ENCODE results near the gene MFGE8.

MFGE8 gene

DNA sequence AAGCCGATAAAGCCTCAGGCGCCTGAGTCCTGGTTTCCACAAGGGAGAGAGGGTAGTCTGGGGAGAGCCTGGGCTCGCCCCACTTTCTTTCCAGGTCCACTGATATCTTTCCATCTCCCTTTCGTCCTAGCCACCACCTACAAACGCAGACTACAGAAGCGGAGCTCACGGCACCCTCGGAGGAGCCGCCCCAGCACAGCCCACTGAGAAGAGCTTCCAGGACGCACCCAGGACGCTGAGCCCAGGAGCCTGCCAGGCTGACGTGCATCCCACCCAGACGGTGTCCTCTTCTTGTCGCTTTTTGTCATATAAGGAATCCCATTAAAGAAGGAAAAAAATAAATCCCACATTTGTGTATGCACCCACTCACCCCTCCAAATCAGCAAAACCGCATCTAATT is 38.9 kb downstream of the MFGE8 start:
- TF ChIP-seq Cebpa-rat (IDR thresholded peaks at IDR 0.05), result no peak
- no peak overlapping the region for H3K9ac ChIP-seq
- H3K4me1 ChIP-seq, result peaks cover 0 to 20% (median 15%) of the 10 kb centered on the region in 10 experiments; a peak in 12 of 20 replicates
- H3K4me3 ChIP-seq, result no peak overlapping the region
- H4K20me1 ChIP-seq, result peaks cover 0 to 6% (median 0%) of the 10 kb centered on the region in 11 experiments; a peak in 3 of 22 replicates
- no peaks in the 10 kb centered on the region for H3K9me3 ChIP-seq (replicated peaks in 1 of 11)
- H3K36me3 ChIP-seq, result no peaks in the 10 kb centered on the region
- no peak overlapping the region for H3K27ac ChIP-seq
- no peak overlapping the region for H3K4me2 ChIP-seq
- H3K27me3 ChIP-seq, result no peaks in the 10 kb centered on the region

DNA sequence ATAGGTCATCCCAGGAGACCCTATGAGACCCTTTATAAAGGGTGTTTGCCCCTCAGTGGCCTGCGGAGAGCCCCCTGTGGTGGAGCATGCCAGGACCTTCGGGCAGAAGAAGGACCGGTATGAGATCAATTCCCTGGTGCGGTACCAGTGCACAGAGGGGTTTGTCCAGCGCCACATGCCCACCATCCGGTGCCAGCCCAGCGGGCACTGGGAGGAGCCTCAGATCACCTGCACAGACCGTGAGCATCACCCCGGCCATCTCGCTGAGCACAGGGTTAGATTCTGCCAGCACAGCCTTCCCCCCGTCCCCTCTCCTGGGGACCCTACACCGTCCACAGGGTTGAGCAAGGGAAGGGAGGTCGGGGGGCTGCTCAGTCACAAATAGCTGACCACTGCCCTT is 39.4 kb downstream of the MFGE8 start:
- Histone ChIP-seq H3K9ac (no peak overlapping the region), H4K20me1 (peaks cover 0 to 6% (median 0%) of the 10 kb centered on the region in 11 experiments; a peak in 3 of 22 replicates), H3K9me3 (replicated peaks in 1 of 11) (no peaks in the 10 kb centered on the region), H3K4me3 (no peak overlapping the region), H3K27me3 (no peaks in the 10 kb centered on the region), H3K4me2 (no peak overlapping the region), H3K27ac (no peak overlapping the region), H3K4me1 (peaks cover 0 to 15% (median 10%) of the 10 kb centered on the region in 10 experiments; a peak in 12 of 20 replicates), H3K36me3 (no peaks in the 10 kb centered on the region)
- no peak for TF ChIP-seq Cebpa-rat (IDR thresholded peaks at IDR 0.05)

GRCh38 chr15:88872706-88873105 is 40.5 kb downstream of the MFGE8 start:
- no peaks in the 10 kb centered on the region for H3K27me3 ChIP-seq
- no peaks in the 10 kb centered on the region for H3K9me3 ChIP-seq (replicated peaks in 1 of 11)
- no peaks in the 10 kb centered on the region for H3K36me3 ChIP-seq
- H3K27ac ChIP-seq, result no peak overlapping the region
- H3K4me3 ChIP-seq, result no peak overlapping the region
- H3K9ac ChIP-seq, result no peak overlapping the region
- TF ChIP-seq Cebpa-rat (IDR thresholded peaks at IDR 0.05), result no peak
- H4K20me1 ChIP-seq, result no peaks in the 10 kb centered on the region; a peak in 1 of 22 replicates
- H3K4me2 ChIP-seq, result no peak overlapping the region
- H3K4me1 ChIP-seq, result peaks cover 0 to 9% (median 5%) of the 10 kb centered on the region in 10 experiments; a peak in 9 of 20 replicates

- no peak overlapping the region for H3K4me2 ChIP-seq
- peaks cover 0 to 4% (median 0%) of the 10 kb centered on the region in 10 experiments; a peak in 3 of 20 replicates for H3K4me1 ChIP-seq
- H3K36me3 ChIP-seq, result no peaks in the 10 kb centered on the region
- H3K27me3 ChIP-seq, result no peaks in the 10 kb centered on the region
- H4K20me1 ChIP-seq, result no peaks in the 10 kb centered on the region; a peak in 1 of 22 replicates
- no peak for TF ChIP-seq Cebpa-rat (IDR thresholded peaks at IDR 0.05)
- no peak overlapping the region for H3K9ac ChIP-seq
- no peaks in the 10 kb centered on the region for H3K9me3 ChIP-seq (replicated peaks in 1 of 11)
- H3K27ac ChIP-seq, result no peak overlapping the region
- no peak overlapping the region for H3K4me3 ChIP-seq
Observed at GRCh38 chr15:88872106-88872505, 41.1 kb downstream of the MFGE8 start.

GRCh38 chr15:88871313-88871712 is 41.9 kb downstream of the MFGE8 start:
- H3K9me3 ChIP-seq (replicated peaks in 1 of 11), result no peaks in the 10 kb centered on the region
- no peaks in the 10 kb centered on the region for H3K27me3 ChIP-seq
- no peak overlapping the region for H3K4me2 ChIP-seq
- no peak overlapping the region for H3K9ac ChIP-seq
- no peak overlapping the region for H3K4me3 ChIP-seq
- no peaks in the 10 kb centered on the region; a peak in 1 of 22 replicates for H4K20me1 ChIP-seq
- H3K27ac ChIP-seq, result no peak overlapping the region
- peaks cover 0 to 4% (median 0%) of the 10 kb centered on the region in 10 experiments; a peak in 1 of 20 replicates for H3K4me1 ChIP-seq
- no peaks in the 10 kb centered on the region for H3K36me3 ChIP-seq
- TF ChIP-seq Cebpa-rat (IDR thresholded peaks at IDR 0.05), result no peak

- no peak overlapping the region for H3K4me3 ChIP-seq
- H3K4me1 ChIP-seq, result peaks cover 0 to 15% (median 8%) of the 10 kb centered on the region in 10 experiments; a peak in 12 of 20 replicates
- TF ChIP-seq Cebpa-rat (IDR thresholded peaks at IDR 0.05), result no peak
- H3K27me3 ChIP-seq, result no peaks in the 10 kb centered on the region
- H3K9me3 ChIP-seq (replicated peaks in 1 of 11), result no peaks in the 10 kb centered on the region
- no peak overlapping the region for H3K9ac ChIP-seq
- H4K20me1 ChIP-seq, result no peaks in the 10 kb centered on the region; a peak in 1 of 22 replicates
- no peak overlapping the region for H3K27ac ChIP-seq
- H3K4me2 ChIP-seq, result no peak overlapping the region
- no peaks in the 10 kb centered on the region for H3K36me3 ChIP-seq
Observed at GRCh38 chr15:88866295-88866881, 46.8 kb downstream of the MFGE8 start.

GRCh38 chr15:88865498-88866099 is 47.6 kb downstream of the MFGE8 start:
- no peaks in the 10 kb centered on the region for H4K20me1 ChIP-seq
- no peak overlapping the region for H3K9ac ChIP-seq
- H3K27me3 ChIP-seq, result no peaks in the 10 kb centered on the region
- peaks cover 0 to 15% (median 8%) of the 10 kb centered on the region in 10 experiments; a peak in 12 of 20 replicates for H3K4me1 ChIP-seq
- H3K36me3 ChIP-seq, result no peaks in the 10 kb centered on the region
- TF ChIP-seq Cebpa-rat (IDR thresholded peaks at IDR 0.05), result no peak
- H3K4me3 ChIP-seq, result no peak overlapping the region
- no peak overlapping the region for H3K27ac ChIP-seq
- H3K9me3 ChIP-seq (replicated peaks in 1 of 11), result no peaks in the 10 kb centered on the region
- H3K4me2 ChIP-seq, result no peak overlapping the region

- no peak for TF ChIP-seq Cebpa-rat (IDR thresholded peaks at IDR 0.05)
- no peaks in the 10 kb centered on the region for H3K9me3 ChIP-seq (replicated peaks in 1 of 11)
- H3K4me3 ChIP-seq, result no peak overlapping the region
- H3K27me3 ChIP-seq, result no peaks in the 10 kb centered on the region
- no peak overlapping the region for H3K9ac ChIP-seq
- H3K36me3 ChIP-seq, result no peaks in the 10 kb centered on the region
- H3K4me1 ChIP-seq, result peaks cover 0 to 15% (median 8%) of the 10 kb centered on the region in 10 experiments; a peak in 12 of 20 replicates
- H3K4me2 ChIP-seq, result no peak overlapping the region
- H3K27ac ChIP-seq, result no peak overlapping the region
- H4K20me1 ChIP-seq, result no peaks in the 10 kb centered on the region
Observed at GRCh38 chr15:88864861-88865497, 48.2 kb downstream of the MFGE8 start.

DNA sequence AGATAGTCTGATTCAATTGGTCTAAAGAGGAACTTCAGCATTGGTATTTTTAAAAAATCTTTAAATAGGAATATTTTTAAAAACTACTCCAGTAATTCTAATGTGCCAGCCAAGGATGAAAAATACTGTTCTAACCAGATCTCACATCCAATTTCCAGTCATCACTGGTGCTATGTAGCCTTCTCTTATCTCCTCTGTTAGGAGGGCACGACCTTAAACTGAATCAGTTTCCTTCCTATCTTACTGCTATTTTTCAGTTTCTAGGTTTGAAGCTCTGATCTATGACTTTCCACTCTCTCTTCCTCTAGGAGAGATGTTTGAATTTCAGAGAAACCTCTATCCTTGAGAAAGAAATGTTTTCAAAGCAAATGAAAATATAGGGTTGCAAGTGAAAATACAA is 49.8 kb downstream of the MFGE8 start:
- H3K4me3 ChIP-seq, result no peak overlapping the region
- H3K27ac ChIP-seq, result no peak overlapping the region
- H3K27me3 ChIP-seq, result no peaks in the 10 kb centered on the region
- peaks cover 0 to 15% (median 8%) of the 10 kb centered on the region in 10 experiments; a peak in 12 of 20 replicates for H3K4me1 ChIP-seq
- no peak overlapping the region for H3K9ac ChIP-seq
- H4K20me1 ChIP-seq, result no peaks in the 10 kb centered on the region
- H3K9me3 ChIP-seq (replicated peaks in 1 of 11), result no peaks in the 10 kb centered on the region
- TF ChIP-seq Cebpa-rat (IDR thresholded peaks at IDR 0.05), result no peak
- H3K4me2 ChIP-seq, result no peak overlapping the region
- no peaks in the 10 kb centered on the region for H3K36me3 ChIP-seq

Measured in BLaER1 treated with 17β-estradiol and CSF1 and Interleukin-3, amounts not matched to agents 10 nM and 100 nM (cell line).